ENCODE data around the gene CHN1. TPM values are rescaled to one million over a fixed set of nuclear protein-coding genes. Genes with fewer than 3 reads are reported as not detected.

Gene CHN1
- total RNA-seq, 1 donor from 2014 or later, result 1.6 TPM

DNA sequence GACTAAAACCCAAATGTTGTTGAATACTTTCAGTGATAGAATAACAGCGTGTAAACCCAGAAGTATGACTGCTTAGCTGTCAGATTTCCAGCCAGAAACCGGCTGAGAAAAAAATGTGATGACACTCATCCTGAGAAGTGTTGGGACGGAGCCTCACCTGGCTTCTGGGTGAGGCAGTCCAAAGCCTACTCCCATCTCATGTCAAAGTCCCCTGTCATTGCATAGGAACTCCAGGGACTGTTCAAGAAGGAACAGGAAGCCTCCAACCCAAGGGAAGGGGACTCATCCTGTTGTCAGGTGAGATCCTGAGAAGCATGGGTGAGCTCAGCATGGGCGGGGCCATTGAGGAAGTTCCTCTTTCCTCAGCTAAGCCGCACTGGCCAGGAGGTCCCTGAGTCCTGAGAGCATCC, 229.6 kb downstream of the CHN1 start:
- ATAC-seq, result no peak
- DNase-seq (ENCODE audit: low spot score), result no peak

DNA sequence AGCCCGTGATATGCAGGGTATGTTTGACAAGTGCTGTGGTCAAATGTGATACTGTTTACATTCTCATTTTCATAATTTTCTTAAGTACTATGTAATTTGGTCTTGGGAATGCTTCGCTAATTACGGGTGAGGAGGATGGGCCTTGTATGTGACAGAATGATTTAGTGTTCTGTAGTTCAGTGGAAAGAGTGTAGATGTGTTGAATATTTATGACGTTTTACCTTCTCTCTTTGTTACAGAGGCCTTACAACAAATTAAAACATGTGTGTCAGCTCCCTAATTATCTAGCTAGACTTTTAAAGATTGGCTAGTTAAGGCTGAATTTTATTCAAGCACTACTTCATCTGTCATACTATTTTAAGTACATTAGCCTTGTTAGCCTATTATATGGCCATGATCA, 230.3 kb downstream of the CHN1 start:
- ATAC-seq (no peak), DNase-seq (ENCODE audit: low spot score) (no peak)

DNA sequence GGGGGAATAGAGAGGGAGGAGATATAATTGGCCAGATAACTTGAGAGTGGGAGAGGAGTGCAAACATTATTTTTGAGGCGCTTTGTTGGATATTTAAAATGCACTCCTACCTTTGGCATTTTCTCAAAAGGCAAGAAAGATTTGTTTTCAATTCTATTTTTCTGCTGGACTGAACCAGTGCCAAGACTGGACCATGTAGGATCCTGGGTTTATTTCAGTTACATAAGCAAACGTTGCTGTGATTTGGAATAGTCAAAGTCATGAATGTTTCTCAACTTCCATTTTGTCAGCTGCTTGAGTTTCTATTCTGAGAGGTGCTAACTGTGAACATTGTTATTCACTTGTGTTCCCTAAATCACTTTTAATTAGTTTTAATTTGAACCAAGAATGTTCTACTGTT, 232.0 kb downstream of the CHN1 start:
- DNase-seq (ENCODE audit: low spot score) (no peak), ATAC-seq (no peak)

DNA sequence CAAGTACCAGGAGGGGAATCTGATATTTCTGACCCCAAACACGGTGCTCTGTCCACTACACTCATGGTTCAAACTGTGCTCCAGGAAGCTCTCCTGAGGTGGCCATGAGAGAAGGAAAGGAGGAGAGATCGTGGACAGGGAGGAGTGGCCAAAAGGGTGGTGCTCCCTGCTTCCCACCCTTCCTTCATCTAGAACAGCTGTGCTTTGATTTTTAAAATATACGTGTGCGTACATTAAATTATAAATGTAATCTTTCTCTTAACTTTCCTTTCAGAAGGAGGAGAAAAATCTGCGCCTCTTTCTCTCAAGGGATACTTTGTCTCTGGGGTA, 232.7 kb downstream of the CHN1 start:
- no peak for ATAC-seq
- no peak for DNase-seq (ENCODE audit: low spot score)

DNA sequence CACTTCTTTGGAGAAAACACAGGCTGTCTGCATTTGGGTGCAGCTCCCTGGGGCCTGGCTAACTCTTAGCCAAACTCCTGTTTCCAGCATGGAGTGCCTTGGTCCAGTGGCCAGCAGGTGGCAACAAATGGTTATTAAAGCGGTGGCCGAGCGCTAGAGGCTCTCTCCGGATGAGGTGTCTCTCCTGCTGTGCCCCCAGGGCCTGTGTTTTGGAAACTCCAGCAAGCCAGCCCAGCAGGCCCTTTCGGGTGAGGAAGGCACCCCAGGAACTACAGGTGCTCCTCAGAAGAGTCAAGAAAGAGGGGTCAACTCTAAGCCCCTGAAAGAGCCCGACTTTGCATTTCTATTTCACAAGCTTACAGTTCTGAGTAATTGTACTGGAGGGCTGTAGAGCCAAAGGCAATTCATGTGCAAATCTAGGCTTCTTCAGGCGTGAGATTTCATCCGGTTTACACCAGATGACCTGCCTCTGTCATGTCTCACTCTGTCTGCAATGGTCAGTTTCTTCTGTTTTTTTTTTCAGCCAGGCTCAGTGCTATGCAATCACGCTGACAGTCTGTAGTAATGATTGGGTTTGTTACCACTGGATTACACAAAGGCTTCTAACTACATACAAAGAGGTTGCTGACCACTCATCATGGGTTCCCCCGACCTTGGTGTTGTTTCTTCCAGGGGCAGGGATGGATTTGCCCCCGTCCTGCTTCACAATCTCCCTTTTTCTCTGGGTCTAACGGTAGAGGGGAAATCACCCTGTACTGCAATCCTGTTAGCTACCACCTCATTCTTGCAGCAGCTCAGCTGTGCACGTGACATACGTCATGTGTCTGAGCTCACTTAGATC, 233.3 kb downstream of the CHN1 start:
- peak; percentile 99 for ATAC-seq
- DNase-seq (ENCODE audit: low spot score), result peak; percentile 71

DNA sequence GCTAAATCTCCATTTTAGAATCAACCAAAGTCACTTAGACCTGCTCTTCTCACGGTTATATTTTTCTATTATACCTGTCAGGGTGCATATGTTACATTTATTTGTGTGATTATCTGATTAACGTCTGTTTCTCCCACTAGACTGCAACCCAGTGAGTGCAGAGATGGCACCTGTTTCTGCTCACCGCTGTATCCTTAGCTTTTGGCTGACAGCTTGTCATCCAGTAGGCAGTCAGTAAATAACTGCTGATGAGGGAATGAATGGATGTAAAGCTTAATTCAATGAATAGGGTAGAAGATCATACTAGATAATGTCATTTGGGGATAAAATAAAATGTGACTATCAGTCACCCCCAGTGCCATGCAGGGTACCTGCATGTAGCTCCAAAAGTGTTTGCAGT, 234.0 kb downstream of the CHN1 start:
- ATAC-seq, result no peak
- no peak for DNase-seq (ENCODE audit: low spot score)

DNA sequence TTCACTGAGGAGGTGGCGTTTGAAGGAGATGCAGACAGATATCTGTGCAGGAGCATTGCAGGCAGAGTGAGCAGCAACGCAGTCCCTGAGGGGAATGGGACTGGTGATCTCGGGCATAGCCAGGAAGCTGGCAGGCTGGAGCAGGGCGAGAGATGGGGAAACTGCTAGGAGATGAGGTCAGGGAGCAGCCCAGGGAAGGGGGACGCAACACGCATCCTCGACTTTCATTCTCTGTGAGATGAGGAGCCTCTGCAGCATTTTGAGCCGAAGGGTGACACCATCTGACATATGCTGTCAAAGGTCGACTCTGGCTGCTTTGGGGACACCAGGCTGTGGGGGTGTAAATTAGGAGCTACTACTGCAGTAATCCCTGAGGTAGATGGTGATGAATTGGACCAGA, 236.6 kb downstream of the CHN1 start:
- DNase-seq (ENCODE audit: low spot score), result no peak
- ATAC-seq, result no peak

DNA sequence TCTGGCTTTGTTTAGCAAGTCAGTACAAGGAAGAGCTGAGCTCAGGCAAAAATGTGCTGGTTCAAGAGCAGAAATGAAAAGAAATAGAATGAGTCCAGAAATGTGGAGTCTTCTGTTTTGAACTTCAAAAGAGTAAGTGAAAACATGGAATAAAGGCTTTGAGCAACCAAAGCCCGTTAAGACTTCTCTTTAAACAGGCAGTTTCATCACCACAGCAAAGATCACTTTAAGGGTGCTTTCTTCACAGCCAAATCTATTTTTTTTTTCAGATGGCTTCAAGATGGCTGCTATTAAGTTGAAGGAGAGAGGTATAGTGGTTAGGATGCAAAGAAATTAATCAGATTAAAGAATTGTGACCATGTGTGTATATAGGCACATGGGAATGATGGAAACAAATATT, 238.9 kb downstream of the CHN1 start:
- DNase-seq (ENCODE audit: low spot score) (no peak), ATAC-seq (no peak)

DNA sequence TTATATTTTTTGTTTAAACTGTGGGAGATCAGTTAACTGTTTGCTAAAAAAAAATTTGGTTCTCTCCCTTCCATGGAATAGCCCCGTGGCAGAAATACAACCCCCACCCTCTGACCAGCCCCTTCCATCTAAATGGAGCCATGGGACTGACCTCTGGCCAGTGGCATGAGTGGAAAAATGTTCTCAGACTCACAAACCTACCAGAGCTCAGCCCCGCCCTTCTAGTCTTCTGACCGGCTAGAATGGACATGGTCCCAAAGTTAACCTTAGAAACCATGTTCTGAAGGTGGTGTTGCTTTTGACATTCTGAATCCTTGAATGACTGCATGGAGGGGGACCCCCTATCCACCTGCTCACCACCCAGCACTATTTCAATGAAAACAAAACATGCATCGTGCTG, 239.6 kb downstream of the CHN1 start:
- no peak for ATAC-seq
- no peak for DNase-seq (ENCODE audit: low spot score)

DNA sequence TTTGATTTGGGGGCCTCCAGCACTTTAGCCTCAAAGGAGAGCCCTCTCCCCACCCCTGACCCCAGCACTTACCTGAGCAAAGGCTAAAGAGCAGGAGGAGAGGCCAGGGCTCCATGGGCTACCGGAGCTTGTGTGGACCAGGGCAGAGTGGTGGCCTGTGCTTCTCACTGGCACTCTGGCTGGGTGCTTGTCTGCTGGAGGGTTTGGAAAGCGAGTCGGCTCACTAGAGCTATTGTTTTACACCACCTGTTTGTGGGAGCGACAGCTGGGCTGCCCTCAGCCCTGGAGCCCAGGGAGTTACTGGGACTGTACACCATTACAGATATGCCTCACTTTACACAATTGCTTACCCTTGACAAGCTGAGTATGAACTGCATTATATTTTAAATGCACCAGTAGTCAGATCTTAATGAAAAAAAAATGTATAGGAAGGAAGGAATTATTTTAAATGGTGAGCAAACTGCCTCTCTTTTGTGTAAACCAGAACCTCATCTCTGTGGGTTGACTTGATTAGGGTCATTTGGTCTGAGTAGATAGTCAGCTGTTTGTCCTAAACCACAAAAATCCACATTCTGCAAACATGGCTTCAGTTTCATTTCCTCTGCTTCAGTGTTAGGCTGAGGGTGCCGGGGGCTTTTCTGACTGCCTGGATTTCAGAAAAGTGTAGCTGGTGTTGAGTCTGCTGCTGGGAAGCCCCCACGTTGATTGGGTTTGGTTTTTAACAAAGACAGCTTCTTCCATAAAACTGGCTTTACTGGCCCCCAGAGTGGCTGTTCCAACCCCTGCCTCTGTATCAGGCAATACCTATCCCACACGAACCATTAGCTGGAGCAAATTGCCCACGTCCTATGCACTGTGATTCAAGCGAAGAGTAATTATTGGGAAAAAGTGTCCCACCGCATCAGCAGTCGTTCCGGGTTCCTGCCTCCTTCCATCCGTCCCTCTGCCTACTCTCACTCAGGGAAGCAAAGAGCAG, 240.6 kb downstream of the CHN1 start, which contains the start of gene CHRNA1:
Gene CHRNA1 (minus strand): TSS at position 193 of the 976 bp plus-strand sequence. CDS start 78 bp downstream, at position 115.
- ATAC-seq (no peak), DNase-seq (ENCODE audit: low spot score) (no peak)

DNA sequence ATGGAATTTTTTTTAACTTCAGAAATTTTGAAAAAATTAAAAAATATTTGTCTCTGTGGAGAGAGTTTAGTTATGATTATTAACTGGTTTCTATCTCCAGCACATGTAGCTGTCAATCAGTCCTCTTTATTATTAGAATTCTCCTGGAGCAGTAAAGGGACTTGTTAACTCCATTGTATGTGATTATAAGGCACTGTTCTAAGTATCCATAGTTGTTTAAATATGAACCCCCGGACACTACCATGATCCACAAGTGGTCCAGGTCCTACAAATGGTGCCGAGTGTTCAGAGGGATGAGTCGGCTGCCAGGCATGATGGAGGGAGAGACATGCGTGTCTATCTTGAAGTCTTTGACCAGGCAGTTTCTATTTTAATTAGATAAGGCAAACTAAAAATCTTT, 241.4 kb downstream of the CHN1 start:
- DNase-seq (ENCODE audit: low spot score) (no peak), ATAC-seq (no peak)

DNA sequence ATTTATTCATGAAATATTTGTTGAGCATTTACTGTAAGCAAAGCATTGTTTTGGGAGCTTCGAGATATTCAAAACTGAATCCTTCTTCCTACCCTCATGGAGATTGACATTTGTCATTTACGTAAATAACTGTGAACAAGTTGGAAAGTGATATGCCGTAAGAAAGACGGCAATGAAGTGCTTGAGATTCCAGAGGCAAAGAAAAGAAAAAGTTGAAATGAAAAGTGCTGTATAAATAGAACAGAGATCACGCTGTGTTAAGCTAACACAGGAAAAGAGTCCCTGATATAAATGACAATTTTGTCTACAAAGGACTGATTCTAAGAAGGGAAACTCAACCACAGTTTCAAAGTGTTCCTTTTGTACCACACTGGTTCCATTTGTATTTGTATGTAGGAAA, 242.7 kb downstream of the CHN1 start:
- no peak for DNase-seq (ENCODE audit: low spot score)
- no peak for ATAC-seq

DNA sequence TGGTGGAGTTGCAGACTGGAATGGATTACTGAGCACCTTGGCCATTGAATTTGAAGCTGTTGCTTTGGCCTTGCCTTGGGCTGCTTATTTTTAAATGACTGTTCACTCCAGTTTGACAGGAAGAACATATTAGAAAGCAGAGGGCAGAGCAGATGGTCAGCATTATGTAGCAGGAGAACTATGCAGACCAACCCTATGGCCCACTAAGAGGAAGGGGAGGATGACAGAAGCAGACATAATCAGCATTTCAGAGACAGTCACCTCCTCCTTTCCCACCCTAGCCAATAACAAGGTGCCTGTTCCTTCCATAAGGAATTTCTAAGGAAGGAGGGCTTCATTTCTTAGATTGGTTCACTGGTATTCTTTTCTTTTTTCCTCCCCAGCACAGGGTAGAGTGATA, 243.3 kb downstream of the CHN1 start:
- ATAC-seq (no peak), DNase-seq (ENCODE audit: low spot score) (no peak)

DNA sequence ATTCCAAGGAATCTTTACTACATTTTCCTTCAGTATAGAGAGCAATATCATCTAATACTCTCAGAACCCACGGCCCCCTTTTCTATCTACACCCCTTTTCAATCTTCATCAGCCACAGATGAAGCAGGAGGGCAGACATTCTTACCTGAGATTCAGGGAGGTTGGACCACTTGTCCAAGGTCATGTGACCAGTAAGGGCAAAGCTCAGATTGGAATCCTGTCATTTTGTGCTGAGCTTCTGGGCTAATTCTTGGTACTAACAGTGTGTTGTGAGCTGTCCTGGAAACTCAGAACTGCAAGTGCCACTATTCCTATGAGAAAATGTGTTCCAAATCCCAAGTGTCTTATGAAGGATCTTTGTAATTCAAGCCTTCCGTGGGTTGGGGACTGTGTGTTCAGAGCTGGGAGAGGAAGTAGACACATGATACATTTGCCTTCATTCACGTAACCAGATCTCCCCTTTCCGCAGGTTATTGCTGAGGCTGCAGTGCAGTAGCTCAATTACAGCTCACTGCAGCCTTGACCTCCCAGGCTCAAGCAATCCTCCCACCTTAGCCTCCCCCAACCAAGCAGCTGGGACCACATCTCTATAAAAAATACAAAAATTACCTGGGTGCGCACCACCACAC, 244.2 kb downstream of the CHN1 start:
- DNase-seq (ENCODE audit: low spot score), result no peak
- no peak for ATAC-seq

DNA sequence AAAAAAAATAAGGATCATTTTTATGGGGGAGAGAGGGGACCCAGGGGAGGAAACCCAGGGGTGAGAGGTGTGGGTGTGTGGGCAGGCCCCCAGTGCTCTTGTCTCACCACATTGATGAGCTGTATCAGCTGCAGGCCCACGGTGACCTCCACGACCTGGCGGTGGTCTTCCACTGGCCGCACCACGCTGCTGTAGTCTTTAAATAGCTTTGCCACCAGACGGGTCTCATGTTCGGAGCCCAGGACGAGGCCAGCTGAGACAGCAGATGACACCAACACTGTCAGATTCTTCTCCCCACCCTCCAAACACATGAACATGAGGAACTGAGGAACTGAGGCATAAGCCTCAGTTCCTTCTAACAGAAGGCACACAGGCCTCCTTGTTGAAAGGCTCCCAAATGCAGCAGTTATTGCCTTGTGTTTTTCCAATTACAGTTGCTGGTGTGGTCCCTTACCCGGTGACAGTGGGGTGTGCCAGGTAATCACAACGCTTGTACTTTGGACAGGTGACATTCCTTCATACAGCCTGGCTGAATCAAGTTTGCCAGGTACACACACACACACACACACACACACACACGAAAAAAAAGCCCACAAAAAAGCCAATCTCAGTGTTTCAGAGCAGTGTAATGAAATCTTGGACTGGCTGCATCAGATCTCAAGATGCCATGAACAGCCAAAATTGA, 245.7 kb downstream of the CHN1 start:
- peak; percentile 62 for ATAC-seq
- DNase-seq (ENCODE audit: low spot score), result no peak

DNA sequence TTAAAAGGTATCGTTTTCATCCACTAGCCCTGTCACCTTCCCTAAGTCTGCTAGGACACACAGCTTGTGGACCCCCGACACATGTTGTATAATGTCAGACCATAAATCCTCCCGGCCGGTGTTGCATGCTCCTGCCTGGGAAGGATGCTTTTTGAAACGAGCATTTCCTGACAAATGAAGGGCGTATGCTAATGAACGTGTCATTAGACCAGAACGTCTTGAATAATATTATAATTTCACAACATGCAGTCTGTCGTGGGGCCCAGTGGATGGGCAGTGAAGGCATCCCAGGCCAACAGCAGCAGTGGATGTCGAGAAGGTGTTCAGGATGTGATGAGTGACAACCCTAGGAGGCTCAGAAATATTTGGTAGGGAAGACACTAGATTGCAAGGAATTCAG, 248.4 kb downstream of the CHN1 start:
- DNase-seq (ENCODE audit: low spot score) (no peak), ATAC-seq (no peak)

DNA sequence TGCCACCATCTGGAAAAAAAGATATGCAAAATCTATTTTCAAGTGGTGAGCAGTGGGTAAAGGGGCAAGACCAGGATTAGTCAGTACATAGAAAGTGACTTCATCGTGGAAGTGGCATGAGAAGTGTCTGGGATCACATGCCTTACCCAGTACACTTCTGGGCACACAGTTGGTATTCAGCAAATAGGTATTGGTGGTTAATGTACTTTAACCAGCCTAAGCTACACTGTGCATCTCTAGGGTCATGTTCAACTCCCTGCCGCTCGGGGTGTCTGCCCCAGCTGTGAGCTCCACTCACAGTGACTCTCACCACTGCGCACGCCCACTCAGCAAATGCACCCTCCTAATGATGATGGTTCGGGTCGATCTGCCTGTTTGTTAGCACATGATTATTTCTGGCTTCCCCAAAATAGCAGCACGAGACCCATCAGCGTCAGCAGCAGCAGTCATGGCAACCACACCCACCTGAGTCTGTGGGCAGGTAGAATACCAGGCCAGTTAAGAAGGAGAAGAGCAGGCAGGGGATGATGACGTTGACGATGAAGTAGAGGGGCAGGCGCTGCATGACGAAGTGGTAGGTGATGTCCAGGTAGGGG, 252.0 kb downstream of the CHN1 start:
- ATAC-seq (no peak), DNase-seq (ENCODE audit: low spot score) (no peak)

DNA sequence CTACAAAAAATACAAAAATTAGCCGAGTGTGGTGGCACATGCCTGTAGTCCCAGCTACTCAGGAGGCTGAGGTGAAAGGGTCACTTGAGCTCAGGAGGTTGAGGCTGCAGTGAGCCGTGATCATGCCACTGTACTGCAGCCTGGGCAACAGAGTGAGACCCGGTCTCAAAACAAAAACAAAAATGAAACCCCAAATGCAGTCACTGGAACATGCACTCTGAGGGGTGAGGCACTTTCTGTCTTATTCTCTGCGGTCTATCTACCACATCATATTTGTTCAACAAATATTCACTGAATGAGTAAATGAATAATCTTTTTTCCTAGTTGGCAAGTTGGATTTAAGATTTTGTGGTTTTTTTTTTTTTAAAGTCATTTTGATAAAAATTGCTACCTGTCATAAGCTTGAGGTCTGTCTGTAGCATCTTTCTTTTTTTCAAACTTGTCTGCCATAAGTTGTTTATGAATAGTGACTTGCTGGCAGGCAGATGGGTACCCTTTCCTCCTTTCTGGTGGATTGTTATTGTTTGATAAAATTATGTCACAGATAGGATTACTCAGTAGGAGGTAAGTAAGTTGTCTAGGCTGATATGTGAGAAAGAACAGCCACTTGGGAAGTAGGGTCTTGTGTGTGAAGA, 252.7 kb downstream of the CHN1 start:
- no peak for DNase-seq (ENCODE audit: low spot score)

DNA sequence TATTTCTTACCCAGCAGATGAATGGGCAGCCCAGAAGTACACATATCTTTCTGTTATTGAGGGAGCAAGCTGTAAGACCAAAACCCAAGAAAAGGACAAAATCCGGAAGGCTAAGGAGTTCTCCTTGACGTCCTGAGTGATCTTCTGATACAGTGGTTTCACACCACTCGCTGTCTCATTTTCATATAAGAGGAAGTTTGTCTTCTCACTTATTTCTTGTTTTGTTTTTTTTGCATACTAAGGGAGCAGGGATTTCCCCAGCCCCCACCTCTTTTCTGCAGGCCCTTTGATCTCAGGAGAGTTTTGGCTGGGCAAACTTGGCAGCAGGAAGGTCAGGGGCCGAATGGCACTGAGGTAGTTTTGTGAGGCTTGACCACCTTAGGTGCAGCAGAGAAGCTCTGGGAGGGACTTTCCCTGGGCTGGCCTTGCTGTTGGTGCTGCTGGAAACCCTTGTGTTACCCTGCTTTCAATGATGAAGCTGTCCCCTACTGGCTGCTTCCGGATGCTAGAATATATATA, 254.2 kb downstream of the CHN1 start:
- ATAC-seq, result no peak
- DNase-seq (ENCODE audit: low spot score), result no peak

More for the DNA sequence above, 252.7 kb downstream of the CHN1 start:
- no peak for ATAC-seq

DNA sequence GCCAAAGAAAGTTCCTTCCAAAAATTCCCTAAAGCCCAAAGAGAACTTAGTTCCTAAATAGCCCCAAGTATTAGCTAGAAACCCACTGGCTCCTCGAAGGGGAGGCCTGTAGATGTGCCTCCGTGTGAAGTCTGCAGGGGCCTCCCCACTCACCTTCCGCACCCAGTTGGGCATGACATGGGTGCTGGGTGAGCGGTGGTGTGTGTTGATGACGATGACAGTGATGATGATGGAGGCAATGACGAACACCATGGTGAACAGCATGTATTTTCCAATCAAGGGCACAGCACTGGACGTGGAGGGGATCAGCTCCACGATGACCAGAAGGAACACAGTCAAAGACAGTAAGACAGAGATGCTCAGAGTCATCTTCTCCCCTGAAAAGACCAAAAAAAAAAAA, 255.4 kb downstream of the CHN1 start:
- ATAC-seq (no peak), DNase-seq (ENCODE audit: low spot score) (no peak)
